UCSD-AML1 (cell line): Measurements from ENCODE around the gene GLYATL1.

Source experiments
- DNase-seq: peaks from one replicate; lab custom pipeline; 2025; ENCODE audit not compliant: unreplicated experiment; lab: John Stamatoyannopoulos, UW

The GLYATL1 gene

GRCh38 chr11:58939277-58939676 is at the start of gene GLYATL1:
GLYATL1 (plus strand) TSS chr11:58939488; CDS start chr11:58947088, 7,600 bp downstream.
- DNase-seq: no peak

GRCh38 chr11:58893899-58894298 is 45.4 kb upstream of the GLYATL1 start:
- no peak for DNase-seq

- DNase-seq: no peak
Measured at GRCh38 chr11:58898106-58898505, 41.2 kb upstream of the GLYATL1 start.

- DNase-seq: peak; percentile 69
Measured at GRCh38 chr11:58900479-58901420, 38.5 kb upstream of the GLYATL1 start.

GRCh38 chr11:58902881-58903280 is 36.4 kb upstream of the GLYATL1 start:
- no peak for DNase-seq

GRCh38 chr11:58905011-58905720 is 34.1 kb upstream of the GLYATL1 start:
- DNase-seq: no peak

- no peak for DNase-seq
Measured at GRCh38 chr11:58905721-58906547, 33.4 kb upstream of the GLYATL1 start.

- DNase-seq: no peak
Measured at GRCh38 chr11:58907780-58908179, 31.5 kb upstream of the GLYATL1 start.

GRCh38 chr11:58912124-58912523 is 27.2 kb upstream of the GLYATL1 start:
- no peak for DNase-seq

- DNase-seq: no peak
Measured at GRCh38 chr11:58913685-58914084, 25.6 kb upstream of the GLYATL1 start.

GRCh38 chr11:58914821-58915543 is 24.3 kb upstream of the GLYATL1 start:
- no peak for DNase-seq

GRCh38 chr11:58916637-58917036 is 22.7 kb upstream of the GLYATL1 start:
- DNase-seq: no peak

- DNase-seq: no peak
Measured at GRCh38 chr11:58917159-58917783, 22.0 kb upstream of the GLYATL1 start.

- no peak for DNase-seq
Measured at GRCh38 chr11:58919561-58919960, 19.7 kb upstream of the GLYATL1 start.

- no peak for DNase-seq
Measured at GRCh38 chr11:58919980-58920379, 19.3 kb upstream of the GLYATL1 start.

- DNase-seq: no peak
Measured at GRCh38 chr11:58921778-58922390, 17.4 kb upstream of the GLYATL1 start.

GRCh38 chr11:58922479-58922878 is 16.8 kb upstream of the GLYATL1 start:
- no peak for DNase-seq

- no peak for DNase-seq
Measured at GRCh38 chr11:58923300-58923788, 15.9 kb upstream of the GLYATL1 start.

GRCh38 chr11:58924230-58924629 is 15.1 kb upstream of the GLYATL1 start:
- DNase-seq: no peak
